Mesendoderm (in vitro differentiated cells): Measurements from ENCODE around the gene MAP4K2.

Experiments
- DNase-seq: peaks from one replicate; pipeline ENCODE4 v3.0.0; 2013
- H2AK5ac ChIP-seq: 2 replicates; pipeline ENCODE4 v1.6.1; 2013; ENCODE audit warnings: low read length, inconsistent platforms
- H2BK120ac ChIP-seq: 2 replicates; pipeline ENCODE4 v1.6.1; 2013; ENCODE audit warnings: low read depth, mild to moderate bottlenecking, low read length, moderate library complexity, mixed read lengths
- H2BK15ac ChIP-seq: replicated peaks from 2 replicates; pipeline ENCODE4 v1.6.1; 2013; ENCODE audit warnings: low read depth, mild to moderate bottlenecking, moderate library complexity
- H2BK5ac ChIP-seq: 2 replicates; pipeline ENCODE4 v1.6.1; 2013; ENCODE audit warnings: low read length, inconsistent platforms
- H3K18ac ChIP-seq: 2 replicates; pipeline ENCODE4 v1.6.1; 2013; ENCODE audit warnings: mild to moderate bottlenecking, low read length, mixed read lengths
- H3K23ac ChIP-seq: one replicate; pipeline ENCODE4 v1.6.1; 2013; ENCODE audit warnings: low read length
- H3K27ac ChIP-seq: 2 replicates; pipeline ENCODE4 v1.5.1; 2013; ENCODE audit warnings: low read depth, mild to moderate bottlenecking, inconsistent platforms, low read length, moderate library complexity
- H3K27me3 ChIP-seq: 2 replicates; pipeline ENCODE4 v1.6.1; 2013; ENCODE audit warnings: low read length, control low read depth, mild to moderate bottlenecking, inconsistent platforms; ENCODE audit not compliant: insufficient read depth, poor library complexity
- H3K36me3 ChIP-seq: 2 replicates; pipeline ENCODE4 v1.6.1; 2013; ENCODE audit warnings: low read length, inconsistent platforms; ENCODE audit not compliant: control insufficient read depth, insufficient read depth
- H3K4ac ChIP-seq: one replicate; pipeline ENCODE4 v1.6.1; 2013; ENCODE audit warnings: low read depth, mild to moderate bottlenecking, low read length, moderate library complexity
- H3K4me1 ChIP-seq: 2 replicates; pipeline ENCODE4 v1.6.1; 2013; ENCODE audit warnings: low read depth, low read length, inconsistent platforms; ENCODE audit not compliant: control insufficient read depth
- H3K4me2 ChIP-seq: 2 replicates; pipeline ENCODE4 v1.6.1; 2013; ENCODE audit warnings: low read length
- H3K4me3 ChIP-seq: 2 replicates; pipeline ENCODE4 v1.5.1; 2013; ENCODE audit warnings: mild to moderate bottlenecking, low read length
- H3K56ac ChIP-seq: one replicate; pipeline ENCODE4 v1.6.1; 2013; ENCODE audit warnings: low read length
- H3K79me1 ChIP-seq: 2 replicates; pipeline ENCODE4 v1.6.1; 2013; ENCODE audit warnings: low read length, inconsistent platforms
- H3K79me2 ChIP-seq: 2 replicates; pipeline ENCODE4 v1.6.1; 2013; ENCODE audit warnings: mild to moderate bottlenecking, low read length; ENCODE audit not compliant: control insufficient read depth, insufficient read depth
- H3K9ac ChIP-seq: 2 replicates; pipeline ENCODE4 v1.6.1; 2013; ENCODE audit warnings: low read length, inconsistent platforms
- H4K5ac ChIP-seq: one replicate; pipeline ENCODE4 v1.6.1; 2013; ENCODE audit warnings: low read length
- H4K8ac ChIP-seq: one replicate; pipeline ENCODE4 v1.6.1; 2013; ENCODE audit warnings: low read depth, mild to moderate bottlenecking, control low read depth, low read length, moderate library complexity
- WGBS: extraction: QIAGEN DNeasy Blood & Tissue Kit; methylation state at CpG from one replicate; pipeline ENCODE4 v1.1.7; 2013; ENCODE audit warnings: low lambda C conversion rate, missing lambda C conversion rate; ENCODE audit not compliant: insufficient coverage; ENCODE audit errors: extremely low coverage; 5-methylcytosine and 5-hydroxymethylcytosine counted together

The MAP4K2 gene

GRCh38 chr11:64777449-64778222 lies 25.4 kb downstream of the MAP4K2 start:
- H3K9ac ChIP-seq: peak overlapping the region; percentile 98
- H3K23ac ChIP-seq: peak overlapping the region; percentile 31
- H2AK5ac ChIP-seq: no peak overlapping the region
- peaks cover 16% of the 10 kb centered on the region for H3K79me1 ChIP-seq
- peak overlapping the region; percentile 66 for H3K4me2 ChIP-seq
- peak overlapping the region; percentile 98 for H3K56ac ChIP-seq
- H2BK120ac ChIP-seq: peak overlapping the region; percentile 100
- H4K5ac ChIP-seq: no peak overlapping the region
- no peak overlapping the region for H2BK5ac ChIP-seq
- H3K4ac ChIP-seq: peak overlapping the region; percentile 100
- H2BK15ac ChIP-seq: no peak overlapping the region
- H4K8ac ChIP-seq: peak overlapping the region; percentile 100
- peaks cover 41% of the 10 kb centered on the region for H3K79me2 ChIP-seq
- DNase-seq: peak; percentile 84
- no CpG with 5 or more reads among the region's 98 CpGs for WGBS
- H3K4me1 ChIP-seq: no peaks in the 10 kb centered on the region
- H3K18ac ChIP-seq: peak overlapping the region; percentile 100
- H3K27me3 ChIP-seq: no peaks in the 10 kb centered on the region
- peak overlapping the region; percentile 96 for H3K4me3 ChIP-seq
- peak overlapping the region; percentile 100 for H3K27ac ChIP-seq
- peaks cover 22% of the 10 kb centered on the region for H3K36me3 ChIP-seq

- Histone ChIP-seq H3K27ac (no peak overlapping the region), H2AK5ac (no peak overlapping the region), H2BK15ac (no peak overlapping the region), H3K9ac (peak overlapping the region; percentile 98), H3K4me2 (peak overlapping the region; percentile 66), H3K23ac (no peak overlapping the region), H3K79me2 (peaks cover 43% of the 10 kb centered on the region), H2BK5ac (no peak overlapping the region), H3K27me3 (no peaks in the 10 kb centered on the region), H3K18ac (no peak overlapping the region), H3K36me3 (peaks cover 24% of the 10 kb centered on the region), H4K5ac (no peak overlapping the region), H3K56ac (peak overlapping the region; percentile 98), H3K4me1 (no peaks in the 10 kb centered on the region), H3K4me3 (peak overlapping the region; percentile 96), H3K4ac (no peak overlapping the region), H4K8ac (no peak overlapping the region), H2BK120ac (no peak overlapping the region), H3K79me1 (peaks cover 16% of the 10 kb centered on the region)
- no CpG with 5 or more reads among the region's 3 CpGs for WGBS
- no peak for DNase-seq
These were observed 26.1 kb downstream of the MAP4K2 start for GRCh38 chr11:64776875-64777274.

GRCh38 chr11:64776425-64776824 lies 26.6 kb downstream of the MAP4K2 start:
- Histone ChIP-seq H3K9ac (peak overlapping the region; percentile 98), H3K4me2 (no peak overlapping the region), H2BK120ac (no peak overlapping the region)

GRCh38 chr11:64774144-64774543 lies 28.9 kb downstream of the MAP4K2 start:
- peaks cover 40% of the 10 kb centered on the region for H3K36me3 ChIP-seq
- H3K27ac ChIP-seq: no peak overlapping the region
- no peak overlapping the region for H2BK5ac ChIP-seq
- H4K8ac ChIP-seq: no peak overlapping the region
- no peak overlapping the region for H2AK5ac ChIP-seq
- no peak overlapping the region for H3K23ac ChIP-seq
- no peak overlapping the region for H3K4me2 ChIP-seq
- peaks cover 18% of the 10 kb centered on the region for H3K79me1 ChIP-seq
- no peak overlapping the region for H3K4me3 ChIP-seq
- H3K56ac ChIP-seq: no peak overlapping the region
- peaks cover 47% of the 10 kb centered on the region for H3K79me2 ChIP-seq
- H3K27me3 ChIP-seq: no peaks in the 10 kb centered on the region
- H3K4ac ChIP-seq: no peak overlapping the region
- no peak overlapping the region for H2BK120ac ChIP-seq
- no peaks in the 10 kb centered on the region for H3K4me1 ChIP-seq
- no peak overlapping the region for H3K18ac ChIP-seq
- no peak overlapping the region for H2BK15ac ChIP-seq
- WGBS: no CpG with 5 or more reads among the region's 5 CpGs
- H4K5ac ChIP-seq: no peak overlapping the region
- no peak for DNase-seq
- H3K9ac ChIP-seq: no peak overlapping the region

More at GRCh38 chr11:64776425-64776824, 26.6 kb downstream of the MAP4K2 start:
- no peak overlapping the region for H3K18ac ChIP-seq
- no peak overlapping the region for H3K27ac ChIP-seq
- no peak overlapping the region for H4K8ac ChIP-seq
- DNase-seq: no peak
- H3K4ac ChIP-seq: no peak overlapping the region
- H2BK5ac ChIP-seq: no peak overlapping the region
- H3K79me2 ChIP-seq: peaks cover 44% of the 10 kb centered on the region
- H2BK15ac ChIP-seq: no peak overlapping the region
- no peaks in the 10 kb centered on the region for H3K4me1 ChIP-seq
- no peak overlapping the region for H3K23ac ChIP-seq
- no peak overlapping the region for H4K5ac ChIP-seq
- H3K4me3 ChIP-seq: no peak overlapping the region
- no CpG with 5 or more reads among the region's 6 CpGs for WGBS
- no peak overlapping the region for H3K56ac ChIP-seq
- H2AK5ac ChIP-seq: no peak overlapping the region
- H3K79me1 ChIP-seq: peaks cover 17% of the 10 kb centered on the region
- H3K36me3 ChIP-seq: peaks cover 25% of the 10 kb centered on the region
- H3K27me3 ChIP-seq: no peaks in the 10 kb centered on the region

- no peaks in the 10 kb centered on the region for H3K27me3 ChIP-seq
- WGBS: no CpG with 5 or more reads among the region's 3 CpGs
- DNase-seq: no peak
- no peak overlapping the region for H2BK120ac ChIP-seq
- peaks cover 53% of the 10 kb centered on the region for H3K36me3 ChIP-seq
- H3K9ac ChIP-seq: no peak overlapping the region
- no peak overlapping the region for H4K5ac ChIP-seq
- H2AK5ac ChIP-seq: no peak overlapping the region
- H3K79me1 ChIP-seq: peaks cover 20% of the 10 kb centered on the region
- H2BK5ac ChIP-seq: no peak overlapping the region
- no peak overlapping the region for H3K4me2 ChIP-seq
- H3K4ac ChIP-seq: no peak overlapping the region
- no peak overlapping the region for H3K56ac ChIP-seq
- H3K4me3 ChIP-seq: no peak overlapping the region
- H3K23ac ChIP-seq: no peak overlapping the region
- H3K79me2 ChIP-seq: peaks cover 49% of the 10 kb centered on the region
- H2BK15ac ChIP-seq: no peak overlapping the region
- no peaks in the 10 kb centered on the region for H3K4me1 ChIP-seq
- no peak overlapping the region for H3K18ac ChIP-seq
- H3K27ac ChIP-seq: no peak overlapping the region
- H4K8ac ChIP-seq: no peak overlapping the region
These were observed 30.6 kb downstream of the MAP4K2 start for GRCh38 chr11:64772303-64773018.
